GM23248 (cell line): Measurements from ENCODE around the gene SIX5. TPM values are rescaled to one million over a fixed set of nuclear protein-coding genes. Genes with fewer than 3 reads are reported as not detected.

ENCODE experiments used
- DNase-seq: peaks from one replicate; pipeline ENCODE4 v3.0.0-alpha.2; 2015
- H2AFZ ChIP-seq: fragments of 200-600 bp; sonication (generic); 2 replicates; pipeline ENCODE4 v1.6.1; 2016; ENCODE audit warnings: antibody characterized with exemption
- H3F3A ChIP-seq: fragments of 200-600 bp; sonication (generic); 2 replicates; pipeline ENCODE4 v1.6.1; 2016; ENCODE audit warnings: mild to moderate bottlenecking, antibody characterized with exemption, mixed run types; ENCODE audit not compliant: insufficient read depth
- H3K27ac ChIP-seq: fragments of 200-600 bp; sonication (generic); 2 replicates; pipeline ENCODE4 v1.5.1; 2016; ENCODE audit warnings: mild to moderate bottlenecking
- H3K27me3 ChIP-seq: fragments of 200-600 bp; sonication (generic); replicated peaks from 2 replicates; pipeline ENCODE4 v1.6.1; 2016; ENCODE audit warnings: mild to moderate bottlenecking; ENCODE audit not compliant: insufficient read depth
- H3K36me3 ChIP-seq: fragments of 200-600 bp; sonication (generic); 2 replicates; pipeline ENCODE4 v1.6.1; 2016; ENCODE audit warnings: low read depth, mild to moderate bottlenecking
- H3K4me1 ChIP-seq: fragments of 200-600 bp; sonication (generic); 2 replicates; pipeline ENCODE4 v1.6.1; 2016; ENCODE audit warnings: mild to moderate bottlenecking; ENCODE audit not compliant: insufficient read depth
- H3K4me2 ChIP-seq: fragments of 200-600 bp; sonication (generic); one replicate; pipeline ENCODE4 v1.6.1; 2016; ENCODE audit warnings: mild to moderate bottlenecking; ENCODE audit not compliant: unreplicated experiment
- H3K4me3 ChIP-seq: fragments of 200-600 bp; sonication (generic); 2 replicates; pipeline ENCODE4 v1.5.1; 2016; ENCODE audit warnings: mild to moderate bottlenecking
- H3K79me2 ChIP-seq: fragments of 200-600 bp; sonication (generic); 2 replicates; pipeline ENCODE4 v1.6.1; 2016; ENCODE audit warnings: mild to moderate bottlenecking; ENCODE audit not compliant: insufficient read depth
- H3K9ac ChIP-seq: fragments of 200-600 bp; sonication (generic); 2 replicates; pipeline ENCODE4 v1.6.1; 2016; ENCODE audit warnings: mild to moderate bottlenecking
- H3K9me2 ChIP-seq: fragments of 200-600 bp; sonication (generic); 2 replicates; pipeline ENCODE4 v1.6.1; 2016; ENCODE audit warnings: mixed run types, mild to moderate bottlenecking, moderate library complexity; ENCODE audit not compliant: insufficient read depth
- H3K9me3 ChIP-seq: fragments of 200-600 bp; sonication (generic); one replicate; pipeline ENCODE4 v1.6.1; 2017; ENCODE audit warnings: low read depth
- H4K20me1 ChIP-seq: fragments of 200-600 bp; sonication (generic); 2 replicates; pipeline ENCODE4 v1.6.0; 2016; ENCODE audit not compliant: insufficient read depth
- EZH2 ChIP-seq: fragments of 200-600 bp; sonication (generic); IDR thresholded peaks from 2 replicates; pipeline ENCODE4 v1.6.1; 2018; ENCODE audit warnings: antibody characterized with exemption, mild to moderate bottlenecking; ENCODE audit not compliant: insufficient read depth, poor library complexity, severe bottlenecking
- EZH2phosphoT487 ChIP-seq: fragments of 200-600 bp; sonication (generic); IDR thresholded peaks from 2 replicates; pipeline ENCODE4 v1.6.1; 2018; ENCODE audit warnings: antibody characterized with exemption, moderate library complexity, mild to moderate bottlenecking, low read depth; ENCODE audit not compliant: insufficient read depth
- WGBS, 2 experiments: methylation state at CpG; one replicate each; pipeline ENCODE4 v1.1.6; 2015 to 2017; ENCODE audit warnings: low lambda C conversion rate in 2 of 2, low coverage in 1 of 2; ENCODE audit errors: missing lambda C conversion rate in 2 of 2; 5-methylcytosine and 5-hydroxymethylcytosine counted together
- in situ Hi-C: fragments of 300-500 bp; cut with MboI; formaldehyde crosslinking; loops from 2 replicates; pipeline ENCODE4 v1.15.0; 2020
- polyA plus RNA-seq: library from polyadenylated mRNA; unstranded; fragments of >200 nt; fragmentation: Nextera tagmentation; extraction: Ambion mirVana; gene quantifications from 2 replicates; pipeline ENCODE4 v1.2.1, GENCODE V29; 2016
- total RNA-seq: library from RNA; depleted of rRNA; stranded (reverse); fragments of >200 nt; shearing (Covaris generic); gene quantifications from 2 replicates; pipeline ENCODE4 v1.2.3, GENCODE V29; 2014

Gene SIX5
- total and polyA plus RNA-seq, 2 experiments from 2014 or later = 6.1 to 16.8 TPM

- Histone ChIP-seq H3K4me2 (no peak overlapping the region), H3K4me3 (no peak overlapping the region), H3F3A (no peaks in the 10 kb centered on the region), H3K27ac (no peak overlapping the region), H2AFZ (no peak overlapping the region), H3K9me3 (no peaks in the 10 kb centered on the region), H3K36me3 (no peaks in the 10 kb centered on the region), H4K20me1 (no peaks in the 10 kb centered on the region), H3K4me1 (no peaks in the 10 kb centered on the region), H3K27me3 (no peaks in the 10 kb centered on the region), H3K9me2 (no peaks in the 10 kb centered on the region), H3K79me2 (no peaks in the 10 kb centered on the region), H3K9ac (no peak overlapping the region)
- WGBS, 2 experiments = 44 to 51% methylated on average over 17 to 44 of the region's 44 CpGs
- TF ChIP-seq EZH2 (no peak), EZH2phosphoT487 (no peak)
- in situ Hi-C loops = no loop called here
- DNase-seq = no peak
Observed at GRCh38 chr19:45815481-45816216, 46.6 kb upstream of the SIX5 start.

GRCh38 chr19:45814851-45815480, 45.9 kb upstream of the SIX5 start, which contains the start of gene RSPH6A:
TSS of gene RSPH6A (minus strand) at chr19:45815308. CDS start at chr19:45815176, 132 bp downstream.
- H2AFZ ChIP-seq = no peak within 1 kb of the TSS
- WGBS, 2 experiments = 73 to 79% methylated on average over 29 to 40 of the region's 40 CpGs
- H3K9me3 ChIP-seq = no peaks in the 10 kb centered on the region
- H3K79me2 ChIP-seq = no peaks in the 10 kb centered on the region
- no peak within 1 kb of the TSS for H3K27ac ChIP-seq
- H3K4me3 ChIP-seq = no peak within 1 kb of the TSS
- no peak within 1 kb of the TSS for H3K9ac ChIP-seq
- no peaks in the 10 kb centered on the region for H3K27me3 ChIP-seq
- no peak for DNase-seq
- TF ChIP-seq EZH2 = no peak
- no peaks in the 10 kb centered on the region for H3K36me3 ChIP-seq
- H3K9me2 ChIP-seq = no peaks in the 10 kb centered on the region
- H3K4me1 ChIP-seq = peaks cover 6% of the 10 kb centered on the region; the same call in 1 of the 2 replicates
- no peak within 1 kb of the TSS for H3K4me2 ChIP-seq
- in situ Hi-C loops = no loop called here
- no peaks in the 10 kb centered on the region for H4K20me1 ChIP-seq
- H3F3A ChIP-seq = no peaks in the 10 kb centered on the region

DNA sequence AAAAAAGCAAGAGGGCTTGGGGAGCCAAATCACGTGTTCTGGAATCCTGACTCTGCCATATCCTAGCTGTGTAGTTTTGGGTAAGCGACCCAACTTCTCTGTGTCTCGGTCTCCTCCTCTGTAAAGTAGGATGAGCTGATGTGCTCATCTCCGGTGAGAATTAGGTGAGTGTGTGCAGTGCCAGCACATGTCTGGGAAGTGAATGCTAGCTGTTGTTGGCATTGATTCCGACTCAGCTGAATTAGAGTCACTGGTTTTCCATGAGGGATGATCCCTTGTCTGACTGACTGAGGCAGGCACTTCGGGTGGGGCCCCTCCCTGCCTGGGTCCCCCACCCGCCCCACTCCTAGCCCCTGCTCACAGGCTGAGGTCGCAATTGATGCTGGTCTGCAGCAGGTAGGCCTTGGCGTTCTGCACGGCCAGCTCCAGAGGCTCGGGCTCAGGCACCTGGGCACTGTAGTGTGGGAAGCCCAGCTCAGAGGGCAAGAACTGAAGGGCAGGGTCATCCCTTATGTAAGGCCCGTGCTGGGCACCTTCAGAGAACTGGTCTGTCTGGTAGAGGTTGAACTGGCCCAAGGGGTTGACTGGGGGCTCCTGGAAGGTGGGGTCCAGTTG, 45.2 kb upstream of the SIX5 start:
- H3K79me2 ChIP-seq = no peaks in the 10 kb centered on the region
- H3K9me3 ChIP-seq = no peaks in the 10 kb centered on the region
- no peak overlapping the region for H3K4me3 ChIP-seq
- no peaks in the 10 kb centered on the region for H4K20me1 ChIP-seq
- H3K27me3 ChIP-seq = no peaks in the 10 kb centered on the region
- TF ChIP-seq EZH2phosphoT487 = no peak
- no peak for TF ChIP-seq EZH2
- WGBS, 2 experiments = 74 to 79% methylated on average over 11 to 12 of the region's 12 CpGs
- no peaks in the 10 kb centered on the region for H3K36me3 ChIP-seq
- H3K4me1 ChIP-seq = peaks cover 13% of the 10 kb centered on the region
- DNase-seq = peak; percentile 32
- no peaks in the 10 kb centered on the region for H3F3A ChIP-seq
- in situ Hi-C loops = no loop called here
- no peak overlapping the region for H3K4me2 ChIP-seq
- no peak overlapping the region for H2AFZ ChIP-seq
- H3K9ac ChIP-seq = no peak overlapping the region
- no peak overlapping the region for H3K27ac ChIP-seq
- H3K9me2 ChIP-seq = no peaks in the 10 kb centered on the region

DNA sequence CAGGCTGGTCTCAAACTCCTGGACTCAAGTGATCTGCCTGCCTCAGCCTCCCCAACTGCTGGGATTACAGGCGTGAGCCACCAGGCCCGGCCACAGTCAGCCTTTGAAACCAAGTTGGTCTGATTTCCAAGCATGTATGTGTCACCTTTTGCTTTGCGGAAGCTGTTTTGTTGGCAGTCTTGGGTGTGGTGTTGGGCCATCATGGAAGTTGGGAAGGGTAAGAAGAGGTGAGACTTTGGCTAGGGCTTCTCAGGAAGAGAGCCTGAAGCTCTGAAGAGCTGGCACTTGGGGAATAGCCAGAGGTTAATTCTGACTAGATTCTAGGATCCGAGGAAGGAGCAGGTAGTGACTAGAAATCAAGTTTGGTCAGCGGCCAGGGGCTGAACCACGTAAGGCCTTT, 43.2 kb upstream of the SIX5 start:
- no peaks in the 10 kb centered on the region for H3K27me3 ChIP-seq
- H2AFZ ChIP-seq = no peak overlapping the region
- no peaks in the 10 kb centered on the region for H3K9me3 ChIP-seq
- peaks cover 13% of the 10 kb centered on the region for H3K4me1 ChIP-seq
- H3K4me3 ChIP-seq = no peak overlapping the region
- no peak overlapping the region for H3K9ac ChIP-seq
- no peaks in the 10 kb centered on the region for H3K9me2 ChIP-seq
- no peaks in the 10 kb centered on the region for H3K36me3 ChIP-seq
- no peaks in the 10 kb centered on the region for H4K20me1 ChIP-seq
- no peak overlapping the region for H3K4me2 ChIP-seq
- no peak for DNase-seq
- 75 to 81% methylated on average over 6 of the region's 6 CpGs for WGBS, 2 experiments
- H3K79me2 ChIP-seq = no peaks in the 10 kb centered on the region
- no peak overlapping the region for H3K27ac ChIP-seq
- no peaks in the 10 kb centered on the region for H3F3A ChIP-seq
- in situ Hi-C loops = no loop called here
- TF ChIP-seq EZH2 (no peak), EZH2phosphoT487 (no peak)
